DND-41 (cell line): Measurements from ENCODE around the gene RNF41.

Source experiments
- ATAC-seq: fragments of 200-7000 bp; cut with Tn5 transposase; 3 replicates; pipeline ENCODE4 v1.9.1; 2021; ENCODE audit warnings: low read depth; ENCODE audit not compliant: insufficient read depth
- DNase-seq: peaks from one replicate; pipeline ENCODE4 v3.0.0-alpha.2; 2020
- H2AFZ ChIP-seq: 2 replicates; pipeline ENCODE4 v1.6.0; 2012; ENCODE audit warnings: low read depth, low read length
- H3K27ac ChIP-seq: 2 replicates; pipeline ENCODE4 v1.5.1; 2012; ENCODE audit warnings: low read length, inconsistent platforms
- H3K27me3 ChIP-seq: fragments of 200-600 bp; sonication (generic); 2 replicates; pipeline ENCODE4 v1.6.0; 2012; ENCODE audit warnings: low read length, mild to moderate bottlenecking, inconsistent platforms; ENCODE audit not compliant: insufficient read depth, poor library complexity
- H3K36me3 ChIP-seq: 2 replicates; pipeline ENCODE4 v1.5.1; 2012; ENCODE audit warnings: low read length, inconsistent platforms; ENCODE audit not compliant: insufficient read depth
- H3K4me1 ChIP-seq: 2 replicates; pipeline ENCODE4 v1.5.1; 2012; ENCODE audit warnings: mild to moderate bottlenecking, low read length; ENCODE audit not compliant: insufficient read depth
- H3K4me2 ChIP-seq: 2 replicates; pipeline ENCODE4 v1.6.0; 2012; ENCODE audit warnings: mild to moderate bottlenecking, moderate library complexity, low read length, inconsistent platforms; ENCODE audit not compliant: insufficient read depth
- H3K4me3 ChIP-seq, 2 experiments: fragments of 200-600 bp in 1 of 2; shearing (Covaris generic) in 1 of 2; 2 replicates each; pipeline ENCODE4 v1.5.1; 2012 to 2016; ENCODE audit warnings: inconsistent platforms in 2 of 2, low read length in 2 of 2, mild to moderate bottlenecking in 2 of 2, low read depth in 1 of 2, moderate library complexity in 1 of 2
- H3K79me2 ChIP-seq: 2 replicates; pipeline ENCODE4 v1.6.0; 2012; ENCODE audit warnings: low read length, inconsistent platforms; ENCODE audit not compliant: insufficient read depth
- H3K9ac ChIP-seq: 2 replicates; pipeline ENCODE4 v1.6.0; 2012; ENCODE audit warnings: low read depth, mild to moderate bottlenecking, inconsistent platforms, low read length, moderate library complexity
- H3K9me3 ChIP-seq: 2 replicates; pipeline ENCODE4 v1.5.1; 2012; ENCODE audit warnings: low read length, moderate library complexity, mild to moderate bottlenecking, inconsistent platforms; ENCODE audit not compliant: insufficient read depth, severe bottlenecking
- H4K20me1 ChIP-seq: 2 replicates; pipeline ENCODE4 v1.6.0; 2012; ENCODE audit warnings: low read length; ENCODE audit not compliant: insufficient read depth
- CTCF ChIP-seq: IDR thresholded peaks from 2 replicates; pipeline ENCODE4 v1.5.1; 2012; ENCODE audit warnings: borderline replicate concordance, low read length, moderate library complexity, mild to moderate bottlenecking; ENCODE audit not compliant: poor library complexity, severe bottlenecking; ENCODE audit errors: extremely low read depth
- EZH2 ChIP-seq: IDR thresholded peaks from 3 replicates; pipeline ENCODE4 v1.6.1; 2012; ENCODE audit warnings: borderline replicate concordance, low read depth, mild to moderate bottlenecking, moderate library complexity, low read length, inconsistent platforms; ENCODE audit not compliant: severe bottlenecking

The RNF41 gene

GRCh38 chr12:56256326-56256960, 34.7 kb upstream of the RNF41 start:
- Histone ChIP-seq H3K9me3 (no peaks in the 10 kb centered on the region), H3K4me2 (peak overlapping the region; percentile 83), H3K4me1 (peaks cover 30% of the 10 kb centered on the region), H3K9ac (peak overlapping the region; percentile 72; the same call in 1 of the 2 replicates), H3K27ac (no peak overlapping the region), H3K4me3 (peak overlapping the region in 1 of 2 experiments; percentile 99; a peak in 2 of 4 replicates), H2AFZ (no peak overlapping the region), H3K36me3 (peaks cover 61% of the 10 kb centered on the region), H4K20me1 (peaks cover 13% of the 10 kb centered on the region; the same call in 1 of the 2 replicates), H3K79me2 (peaks cover 27% of the 10 kb centered on the region), H3K27me3 (no peaks in the 10 kb centered on the region)
- DNase-seq (no peak), ATAC-seq (no peak)
- TF ChIP-seq CTCF: no peak
- no peak for TF ChIP-seq EZH2

GRCh38 chr12:56255671-56256070, 33.9 kb upstream of the RNF41 start:
- H3K27me3 ChIP-seq: no peaks in the 10 kb centered on the region
- no peak for ATAC-seq
- peaks cover 30% of the 10 kb centered on the region for H3K4me1 ChIP-seq
- no peak overlapping the region for H2AFZ ChIP-seq
- H3K9ac ChIP-seq: peak overlapping the region; percentile 11
- no peaks in the 10 kb centered on the region for H3K9me3 ChIP-seq
- peaks cover 27% of the 10 kb centered on the region for H3K79me2 ChIP-seq
- H3K4me3 ChIP-seq: no peak overlapping the region
- TF ChIP-seq CTCF (no peak), EZH2 (no peak)
- H3K4me2 ChIP-seq: peak overlapping the region; percentile 83; the same call in 1 of the 2 replicates
- DNase-seq: no peak
- H3K27ac ChIP-seq: no peak overlapping the region
- H4K20me1 ChIP-seq: peaks cover 13% of the 10 kb centered on the region; the same call in 1 of the 2 replicates
- peaks cover 64% of the 10 kb centered on the region for H3K36me3 ChIP-seq

GRCh38 chr12:56253091-56253490, 31.4 kb upstream of the RNF41 start:
- no peak overlapping the region for H3K27ac ChIP-seq
- peaks cover 22% of the 10 kb centered on the region for H3K4me1 ChIP-seq
- H2AFZ ChIP-seq: no peak overlapping the region
- peaks cover 27% of the 10 kb centered on the region for H3K79me2 ChIP-seq
- no peak overlapping the region for H3K9ac ChIP-seq
- H3K9me3 ChIP-seq: no peaks in the 10 kb centered on the region
- TF ChIP-seq CTCF (no peak), EZH2 (no peak)
- DNase-seq (no peak), ATAC-seq (no peak)
- peaks cover 13% of the 10 kb centered on the region; the same call in 1 of the 2 replicates for H4K20me1 ChIP-seq
- H3K36me3 ChIP-seq: peaks cover 86% of the 10 kb centered on the region
- no peak overlapping the region for H3K4me2 ChIP-seq
- no peak overlapping the region for H3K4me3 ChIP-seq
- no peaks in the 10 kb centered on the region for H3K27me3 ChIP-seq
